ENCODE results near the gene TSPAN12. TPM values are rescaled to one million over a fixed set of nuclear protein-coding genes. Genes with fewer than 3 reads are reported as not detected.
A peak's percentile ranks its signal among the peaks of the same experiment; 100 is the strongest.

The TSPAN12 gene
- total and polyA plus RNA-seq, 5 donors from 2014 or later, result 0.26 TPM; not detected in 4

DNA sequence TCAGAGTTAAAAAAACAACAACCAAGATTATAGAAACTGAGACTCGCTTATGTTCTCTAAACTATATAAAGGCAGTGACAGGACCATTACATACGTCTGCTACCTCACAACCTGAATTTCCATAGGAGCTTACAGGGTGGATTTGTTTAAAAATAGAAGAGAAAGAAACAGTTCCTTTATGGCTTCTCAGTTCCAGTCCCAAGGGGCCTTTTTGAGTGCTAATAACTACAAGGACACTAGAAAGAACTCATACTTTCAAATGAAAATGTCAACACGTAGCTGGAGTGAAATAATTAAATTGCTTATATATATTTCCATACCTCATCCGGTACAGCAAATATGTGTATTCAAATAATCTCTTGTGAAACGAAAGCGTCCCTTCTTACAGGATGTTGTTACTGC is 19.7 kb downstream of the TSPAN12 start:
- Mint-ChIP-seq H3K36me3 (no peaks in the 10 kb centered on the region), H3K27ac (peak overlapping the region in 1 of 3 donors; percentile 81), H3K4me1 (no peaks in the 10 kb centered on the region), H3K27me3 (no peaks in the 10 kb centered on the region), H3K9me3 (peaks cover 0 to 2% (median 0%) of the 10 kb centered on the region in 7 donors), H3K4me3 (no peak overlapping the region)
- Histone ChIP-seq H3K9me3 (ENCODE audit: control insufficient read depth in 2 of 2, low read length in 2 of 2) (no peaks in the 10 kb centered on the region), H3K27ac (ENCODE audit: insufficient read depth, low read length, poor library complexity, severe bottlenecking) (no peak overlapping the region), H3K27me3 (ENCODE audit: control insufficient read depth, insufficient read depth, low read length) (no peaks in the 10 kb centered on the region), H3K4me1 (ENCODE audit: control insufficient read depth, insufficient read depth, low read length, poor library complexity, severe bottlenecking) (no peaks in the 10 kb centered on the region), H3K36me3 (ENCODE audit: control insufficient read depth, insufficient read depth, low read length) (no peaks in the 10 kb centered on the region), H3K4me3 (ENCODE audit: low read depth, low read length) (no peak overlapping the region)
- no peak for ATAC-seq (ENCODE audit: low read depth in 2 of 2)
- DNase-seq, result no peak

DNA sequence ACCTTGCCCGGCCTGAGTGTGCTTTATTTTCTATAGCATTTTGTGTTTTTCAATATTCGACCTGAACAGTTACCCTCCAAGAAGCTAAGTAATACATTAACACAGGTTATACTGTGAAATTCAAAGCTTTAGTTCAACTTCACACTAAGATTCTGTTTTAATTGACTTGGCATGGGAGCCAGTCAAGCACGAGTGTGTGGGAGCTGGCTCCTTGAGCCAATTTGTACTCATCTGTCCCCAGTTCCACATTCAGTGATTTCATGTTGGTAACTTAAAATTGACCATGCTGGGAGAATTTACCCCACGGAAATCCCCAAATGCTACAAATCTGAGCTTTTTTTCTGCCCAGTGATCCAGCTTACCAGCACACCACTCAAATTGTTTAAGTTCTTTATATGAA is 20.3 kb downstream of the TSPAN12 start:
- ATAC-seq (ENCODE audit: low read depth in 2 of 2) (no peak), DNase-seq (no peak)
- H3K4me3 Mint-ChIP-seq, result no peak overlapping the region
- H3K27ac Mint-ChIP-seq, result no peak overlapping the region
- no peaks in the 10 kb centered on the region for H3K27me3 Mint-ChIP-seq
- H3K9me3 Mint-ChIP-seq, result peaks cover 0 to 2% (median 0%) of the 10 kb centered on the region in 7 donors
- H3K4me1 Mint-ChIP-seq, result no peaks in the 10 kb centered on the region
- no peaks in the 10 kb centered on the region for H3K36me3 ChIP-seq (ENCODE audit: control insufficient read depth, insufficient read depth, low read length)
- H3K4me1 ChIP-seq (ENCODE audit: control insufficient read depth, insufficient read depth, low read length, poor library complexity, severe bottlenecking), result no peaks in the 10 kb centered on the region
- no peaks in the 10 kb centered on the region for H3K27me3 ChIP-seq (ENCODE audit: control insufficient read depth, insufficient read depth, low read length)
- H3K9me3 ChIP-seq (ENCODE audit: control insufficient read depth in 2 of 2, low read length in 2 of 2), result no peaks in the 10 kb centered on the region
- H3K27ac ChIP-seq (ENCODE audit: insufficient read depth, low read length, poor library complexity, severe bottlenecking), result no peak overlapping the region
- H3K4me3 ChIP-seq (ENCODE audit: low read depth, low read length), result no peak overlapping the region
- H3K36me3 Mint-ChIP-seq, result no peaks in the 10 kb centered on the region

- no peaks in the 10 kb centered on the region for H3K27me3 ChIP-seq (ENCODE audit: control insufficient read depth, insufficient read depth, low read length)
Observed at GRCh38 chr7:120836556-120837115, 21.3 kb downstream of the TSPAN12 start.

DNA sequence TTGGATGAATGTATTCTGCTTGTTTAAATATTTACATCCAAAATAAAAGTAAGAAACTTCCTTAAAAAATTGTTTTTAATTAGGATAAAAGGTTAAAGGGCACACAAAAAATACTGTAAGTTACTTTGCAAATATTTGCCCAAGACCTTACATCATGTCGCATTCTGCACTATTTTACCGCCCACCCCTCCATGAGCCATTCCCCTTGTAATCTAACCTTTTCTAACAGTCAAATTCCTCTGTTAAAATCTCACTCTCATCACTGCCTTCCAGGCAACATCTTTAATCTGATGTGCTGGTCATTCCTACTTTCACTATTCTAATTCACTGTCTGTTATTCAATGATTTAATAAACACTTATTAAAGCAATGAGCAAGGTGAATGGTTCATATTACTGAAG is 23.2 kb downstream of the TSPAN12 start:
- no peak for ATAC-seq (ENCODE audit: low read depth in 2 of 2)

More at GRCh38 chr7:120836556-120837115, 21.3 kb downstream of the TSPAN12 start:
- Histone ChIP-seq H3K4me3 (ENCODE audit: low read depth, low read length) (no peak overlapping the region), H3K4me1 (ENCODE audit: control insufficient read depth, insufficient read depth, low read length, poor library complexity, severe bottlenecking) (no peaks in the 10 kb centered on the region), H3K27ac (ENCODE audit: insufficient read depth, low read length, poor library complexity, severe bottlenecking) (no peak overlapping the region), H3K36me3 (ENCODE audit: control insufficient read depth, insufficient read depth, low read length) (no peaks in the 10 kb centered on the region), H3K9me3 (ENCODE audit: control insufficient read depth in 2 of 2, low read length in 2 of 2) (no peaks in the 10 kb centered on the region)
- Mint-ChIP-seq H3K4me1 (no peaks in the 10 kb centered on the region), H3K36me3 (no peaks in the 10 kb centered on the region), H3K27me3 (no peaks in the 10 kb centered on the region), H3K9me3 (peaks cover 0 to 2% (median 0%) of the 10 kb centered on the region in 7 donors), H3K27ac (no peak overlapping the region), H3K4me3 (no peak overlapping the region)
- DNase-seq, result no peak
- no peak for ATAC-seq (ENCODE audit: low read depth in 2 of 2)

DNA sequence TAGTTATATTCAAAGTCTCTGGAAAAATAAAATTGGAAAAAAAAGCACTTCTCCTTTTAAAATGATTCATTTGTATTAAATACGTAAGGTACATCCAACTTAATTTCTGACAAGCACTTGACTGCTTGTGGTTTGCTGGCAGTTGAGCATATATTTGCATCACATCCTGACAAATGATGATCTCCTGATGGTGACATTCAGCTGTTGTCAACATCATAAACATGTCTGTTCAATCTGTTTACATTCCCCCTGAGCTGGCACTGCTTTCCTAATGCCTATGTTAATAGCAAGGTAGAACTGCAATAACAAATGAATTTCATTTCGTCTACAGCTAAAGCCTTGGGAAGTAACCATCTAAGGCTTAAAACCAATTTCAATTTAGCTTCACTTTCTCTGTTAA is 24.4 kb downstream of the TSPAN12 start:
- Mint-ChIP-seq H3K9me3 (peaks cover 0 to 4% (median 0%) of the 10 kb centered on the region in 7 donors), H3K4me1 (no peaks in the 10 kb centered on the region), H3K27me3 (no peaks in the 10 kb centered on the region), H3K27ac (no peak overlapping the region), H3K36me3 (no peaks in the 10 kb centered on the region), H3K4me3 (no peak overlapping the region)
- Histone ChIP-seq H3K27ac (ENCODE audit: insufficient read depth, low read length, poor library complexity, severe bottlenecking) (no peak overlapping the region), H3K4me3 (ENCODE audit: low read depth, low read length) (no peak overlapping the region), H3K36me3 (ENCODE audit: control insufficient read depth, insufficient read depth, low read length) (no peaks in the 10 kb centered on the region), H3K4me1 (ENCODE audit: control insufficient read depth, insufficient read depth, low read length, poor library complexity, severe bottlenecking) (no peaks in the 10 kb centered on the region), H3K9me3 (ENCODE audit: control insufficient read depth in 2 of 2, low read length in 2 of 2) (no peaks in the 10 kb centered on the region), H3K27me3 (ENCODE audit: control insufficient read depth, insufficient read depth, low read length) (peaks cover 2% of the 10 kb centered on the region)
- ATAC-seq (ENCODE audit: low read depth in 2 of 2) (no peak), DNase-seq (no peak)

More for the DNA sequence above, 23.2 kb downstream of the TSPAN12 start:
- no peaks in the 10 kb centered on the region for H3K36me3 ChIP-seq (ENCODE audit: control insufficient read depth, insufficient read depth, low read length)
- no peak overlapping the region for H3K4me3 ChIP-seq (ENCODE audit: low read depth, low read length)
- no peaks in the 10 kb centered on the region for H3K27me3 Mint-ChIP-seq
- H3K27ac Mint-ChIP-seq, result no peak overlapping the region
- H3K36me3 Mint-ChIP-seq, result no peaks in the 10 kb centered on the region
- H3K27me3 ChIP-seq (ENCODE audit: control insufficient read depth, insufficient read depth, low read length), result peaks cover 2% of the 10 kb centered on the region
- H3K27ac ChIP-seq (ENCODE audit: insufficient read depth, low read length, poor library complexity, severe bottlenecking), result no peak overlapping the region
- H3K9me3 ChIP-seq (ENCODE audit: control insufficient read depth in 2 of 2, low read length in 2 of 2), result no peaks in the 10 kb centered on the region
- H3K9me3 Mint-ChIP-seq, result peaks cover 0 to 4% (median 0%) of the 10 kb centered on the region in 7 donors
- no peaks in the 10 kb centered on the region for H3K4me1 Mint-ChIP-seq
- no peak overlapping the region for H3K4me3 Mint-ChIP-seq
- H3K4me1 ChIP-seq (ENCODE audit: control insufficient read depth, insufficient read depth, low read length, poor library complexity, severe bottlenecking), result no peaks in the 10 kb centered on the region
- DNase-seq, result no peak

DNA sequence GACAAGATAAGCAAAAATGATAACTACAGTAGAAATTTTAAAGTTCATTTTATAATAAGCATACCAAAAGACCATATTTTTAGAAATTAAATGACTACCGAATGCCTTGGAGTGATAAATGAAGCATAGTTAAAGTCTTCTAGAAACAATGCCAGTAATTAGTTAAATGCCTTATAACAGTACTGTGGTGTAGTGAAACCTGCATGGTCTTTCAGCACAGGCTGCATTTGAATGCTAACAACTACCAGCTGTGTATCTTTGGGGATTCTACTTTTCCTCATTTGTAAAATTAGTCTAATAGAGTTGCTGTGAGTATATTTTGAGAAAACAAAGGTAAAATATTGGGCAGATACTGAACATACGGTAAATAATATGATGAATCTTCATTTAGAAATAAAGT is 25.1 kb downstream of the TSPAN12 start:
- H3K4me1 ChIP-seq (ENCODE audit: control insufficient read depth, insufficient read depth, low read length, poor library complexity, severe bottlenecking), result no peaks in the 10 kb centered on the region
- H3K27ac Mint-ChIP-seq, result no peak overlapping the region

DNA sequence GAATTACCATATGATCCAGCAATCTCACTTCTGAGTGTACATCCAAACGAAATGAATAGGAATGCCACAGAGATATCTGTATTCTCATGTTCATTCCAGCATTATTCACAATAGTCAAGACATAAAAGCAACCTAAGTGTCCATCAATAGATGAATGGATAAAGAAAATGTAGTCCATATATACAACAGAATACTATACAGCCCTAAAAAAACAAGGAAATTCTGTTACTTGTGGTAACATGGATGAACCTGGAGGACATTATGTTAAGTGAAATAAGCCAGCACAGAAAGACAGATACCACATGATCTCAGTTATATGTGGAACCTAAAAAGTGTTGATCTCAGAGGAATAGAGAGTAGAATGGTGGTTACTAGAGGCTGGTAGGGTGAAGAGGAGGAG is 26.7 kb downstream of the TSPAN12 start:
- no peak for ATAC-seq (ENCODE audit: low read depth in 2 of 2)
- Mint-ChIP-seq H3K9me3 (peaks cover 0 to 6% (median 0%) of the 10 kb centered on the region in 7 donors), H3K4me1 (no peaks in the 10 kb centered on the region)

More for the DNA sequence above, 25.1 kb downstream of the TSPAN12 start:
- Histone ChIP-seq H3K4me3 (ENCODE audit: low read depth, low read length) (no peak overlapping the region), H3K36me3 (ENCODE audit: control insufficient read depth, insufficient read depth, low read length) (no peaks in the 10 kb centered on the region), H3K27ac (ENCODE audit: insufficient read depth, low read length, poor library complexity, severe bottlenecking) (no peak overlapping the region), H3K27me3 (ENCODE audit: control insufficient read depth, insufficient read depth, low read length) (peaks cover 2% of the 10 kb centered on the region), H3K9me3 (ENCODE audit: control insufficient read depth in 2 of 2, low read length in 2 of 2) (no peaks in the 10 kb centered on the region)
- H3K4me1 Mint-ChIP-seq, result no peaks in the 10 kb centered on the region
- peaks cover 0 to 6% (median 0%) of the 10 kb centered on the region in 7 donors for H3K9me3 Mint-ChIP-seq
- H3K36me3 Mint-ChIP-seq, result no peaks in the 10 kb centered on the region
- no peak overlapping the region for H3K4me3 Mint-ChIP-seq
- H3K27me3 Mint-ChIP-seq, result no peaks in the 10 kb centered on the region
- DNase-seq (no peak), ATAC-seq (ENCODE audit: low read depth in 2 of 2) (no peak)

DNA sequence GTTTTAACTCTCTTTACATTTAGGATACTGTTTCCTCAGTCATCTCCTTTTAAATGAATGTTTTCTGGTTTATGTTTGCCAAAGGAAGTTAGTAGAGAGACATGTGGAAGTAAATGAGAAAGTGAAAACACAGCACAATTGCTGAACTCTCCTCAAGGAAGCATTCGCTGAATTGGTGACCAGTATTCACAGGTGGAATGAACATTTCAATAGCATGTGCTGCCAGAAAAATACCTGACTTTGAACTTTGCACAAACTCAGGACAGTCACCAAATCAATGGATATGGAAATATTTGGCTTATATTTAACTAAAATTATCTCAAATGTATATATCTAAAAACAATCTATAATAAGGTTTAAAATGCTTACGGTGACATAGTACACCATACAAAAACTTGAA is 28.5 kb downstream of the TSPAN12 start:
- Histone ChIP-seq H3K4me3 (ENCODE audit: low read depth, low read length) (no peak overlapping the region), H3K9me3 (ENCODE audit: control insufficient read depth in 2 of 2, low read length in 2 of 2) (no peaks in the 10 kb centered on the region), H3K27ac (ENCODE audit: insufficient read depth, low read length, poor library complexity, severe bottlenecking) (no peak overlapping the region), H3K36me3 (ENCODE audit: control insufficient read depth, insufficient read depth, low read length) (no peaks in the 10 kb centered on the region), H3K4me1 (ENCODE audit: control insufficient read depth, insufficient read depth, low read length, poor library complexity, severe bottlenecking) (no peaks in the 10 kb centered on the region), H3K27me3 (ENCODE audit: control insufficient read depth, insufficient read depth, low read length) (peaks cover 2% of the 10 kb centered on the region)
- DNase-seq (no peak), ATAC-seq (ENCODE audit: low read depth in 2 of 2) (no peak)
- Mint-ChIP-seq H3K9me3 (peaks cover 0 to 4% (median 0%) of the 10 kb centered on the region in 7 donors), H3K27me3 (no peaks in the 10 kb centered on the region), H3K4me3 (no peak overlapping the region), H3K4me1 (no peaks in the 10 kb centered on the region), H3K36me3 (no peaks in the 10 kb centered on the region), H3K27ac (no peak overlapping the region)

More for the DNA sequence above, 26.7 kb downstream of the TSPAN12 start:
- Histone ChIP-seq H3K27ac (ENCODE audit: insufficient read depth, low read length, poor library complexity, severe bottlenecking) (no peak overlapping the region), H3K36me3 (ENCODE audit: control insufficient read depth, insufficient read depth, low read length) (no peaks in the 10 kb centered on the region), H3K4me3 (ENCODE audit: low read depth, low read length) (no peak overlapping the region), H3K4me1 (ENCODE audit: control insufficient read depth, insufficient read depth, low read length, poor library complexity, severe bottlenecking) (no peaks in the 10 kb centered on the region), H3K27me3 (ENCODE audit: control insufficient read depth, insufficient read depth, low read length) (peaks cover 2% of the 10 kb centered on the region), H3K9me3 (ENCODE audit: control insufficient read depth in 2 of 2, low read length in 2 of 2) (no peaks in the 10 kb centered on the region)
- DNase-seq, result no peak
- Mint-ChIP-seq H3K27me3 (no peaks in the 10 kb centered on the region), H3K4me3 (no peak overlapping the region), H3K36me3 (no peaks in the 10 kb centered on the region), H3K27ac (no peak overlapping the region)
